Stimulated activated CD4-positive, alpha-beta T cell treated with anti-CD3 and anti-CD28 coated beads, Interleukin-12 subunit alpha, Interleukin-12 subunit beta, amount 100 ng/mL, for 24 hours (primary cell): Measurements from ENCODE around the gene GNB1L.

ENCODE experiments used
- DNase-seq, 2 experiments: peaks; one replicate each; pipeline ENCODE4 v3.0.0-alpha.2; 2020; ENCODE audit warnings: low read depth in 2 of 2

The GNB1L gene

DNA sequence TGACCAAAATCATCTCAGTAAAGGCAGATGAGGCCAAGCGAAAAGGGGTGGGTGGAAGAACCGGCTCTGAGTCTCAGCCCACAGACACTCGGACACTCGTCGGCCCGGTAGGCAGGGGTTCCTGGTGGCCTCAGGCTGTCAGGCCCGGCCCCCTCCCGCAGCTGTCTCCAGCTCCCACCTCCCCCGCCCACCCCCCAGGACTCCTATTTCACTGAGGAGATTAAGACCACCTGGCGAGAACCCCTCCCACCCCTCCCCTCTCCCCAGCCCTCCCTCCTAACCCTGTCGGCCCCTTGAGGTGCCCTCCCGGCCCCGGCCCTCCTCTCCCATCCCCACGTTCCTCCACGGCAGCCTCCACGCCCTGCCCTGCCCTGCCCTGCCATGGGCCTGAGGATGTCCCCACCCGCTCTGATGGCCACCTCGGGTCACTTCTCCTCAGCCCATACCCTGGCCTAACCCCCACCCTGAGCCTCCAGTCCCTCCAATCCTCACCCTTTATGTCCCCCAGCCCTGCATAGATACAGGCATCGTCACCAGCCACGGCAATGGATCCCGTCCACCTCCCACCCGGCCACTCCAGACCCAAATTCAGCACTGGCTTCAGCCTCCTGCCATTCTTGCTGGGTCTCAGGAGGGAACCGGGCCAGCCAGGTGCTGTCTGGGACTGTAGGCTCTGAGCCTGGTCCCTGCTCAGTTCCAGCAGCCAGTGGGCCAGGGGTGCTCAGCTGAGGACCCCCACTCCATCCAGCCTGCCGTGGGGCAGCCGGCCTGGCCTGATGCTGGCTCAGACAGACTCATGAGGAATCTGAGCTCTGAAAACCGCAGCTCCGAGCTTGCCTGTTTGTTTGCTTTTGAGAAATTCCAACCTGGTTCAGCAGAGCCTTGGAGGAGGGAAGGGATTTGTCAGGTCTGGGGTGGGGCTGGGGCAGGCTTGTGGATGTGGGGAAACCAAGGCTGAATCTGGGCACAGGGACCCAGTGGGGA, 103.9 kb downstream of the GNB1L start:
- DNase-seq = no peak

GRCh38 chr22:19749876-19750275, 104.8 kb downstream of the GNB1L start:
- no peak for DNase-seq

DNA sequence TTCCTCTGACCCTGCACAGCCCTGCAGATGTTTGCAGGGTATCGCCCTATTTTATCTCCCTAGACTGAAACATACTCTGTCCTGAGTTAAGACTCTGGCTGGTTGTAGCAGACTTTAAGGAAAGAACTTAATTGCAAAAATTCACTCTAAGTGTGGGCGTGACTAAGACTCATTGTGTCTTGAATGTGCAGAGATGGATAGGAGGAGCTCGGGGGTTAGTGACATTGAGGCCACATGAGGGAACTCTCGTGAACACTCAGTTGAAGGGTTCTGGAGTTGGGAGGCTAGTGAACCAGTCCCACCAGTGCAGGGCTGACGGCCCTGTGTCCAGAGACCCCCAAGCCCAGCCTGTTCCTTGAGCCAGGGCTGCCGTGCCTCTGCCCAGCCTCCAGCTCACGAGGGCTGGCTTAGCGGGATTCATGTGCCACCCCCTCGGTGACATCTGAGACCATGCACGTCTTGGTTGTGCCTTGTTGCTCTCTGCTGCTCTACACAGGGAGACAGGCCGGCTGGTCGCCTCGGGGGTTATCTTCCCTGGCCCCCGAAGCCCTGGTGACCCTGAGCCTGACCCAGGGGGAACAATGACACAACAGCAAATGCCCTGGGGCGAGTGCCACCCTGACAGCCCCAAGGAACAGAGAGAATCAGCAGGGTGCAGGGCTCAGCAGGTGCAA, 105.5 kb downstream of the GNB1L start:
- no peak for DNase-seq

- DNase-seq = no peak
Measured at GRCh38 chr22:19748139-19748538, 106.5 kb downstream of the GNB1L start.

DNA sequence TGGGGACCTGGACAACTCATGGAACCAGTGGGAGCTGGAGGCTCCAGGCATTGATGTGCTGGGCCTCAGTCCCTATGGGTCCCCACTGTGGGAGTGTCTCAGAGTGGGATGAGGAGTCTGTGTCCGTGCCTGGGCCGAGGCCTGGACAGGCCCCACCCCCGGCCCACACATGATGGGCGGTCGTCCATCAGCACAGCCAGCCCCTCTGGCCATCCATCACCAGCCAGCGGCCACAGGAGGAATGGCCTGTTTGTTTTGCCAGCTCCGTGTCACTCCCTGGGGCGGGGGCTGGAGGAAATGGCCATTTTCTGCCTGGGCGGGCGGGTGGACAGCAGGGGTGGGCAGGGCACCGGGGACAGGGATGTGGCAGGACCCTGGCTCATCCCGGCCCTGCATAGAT, 107.1 kb downstream of the GNB1L start:
- DNase-seq = no peak

GRCh38 chr22:19746726-19747125, 107.9 kb downstream of the GNB1L start:
- DNase-seq = no peak

- no peak for DNase-seq
Measured at GRCh38 chr22:19745155-19746101, 109.2 kb downstream of the GNB1L start.

GRCh38 chr22:19744350-19745006, 110.2 kb downstream of the GNB1L start:
- no peak for DNase-seq

- no peak for DNase-seq
Measured at GRCh38 chr22:19743651-19744050, 111.0 kb downstream of the GNB1L start.

- no peak for DNase-seq
Measured at GRCh38 chr22:19743081-19743480, 111.6 kb downstream of the GNB1L start.

DNA sequence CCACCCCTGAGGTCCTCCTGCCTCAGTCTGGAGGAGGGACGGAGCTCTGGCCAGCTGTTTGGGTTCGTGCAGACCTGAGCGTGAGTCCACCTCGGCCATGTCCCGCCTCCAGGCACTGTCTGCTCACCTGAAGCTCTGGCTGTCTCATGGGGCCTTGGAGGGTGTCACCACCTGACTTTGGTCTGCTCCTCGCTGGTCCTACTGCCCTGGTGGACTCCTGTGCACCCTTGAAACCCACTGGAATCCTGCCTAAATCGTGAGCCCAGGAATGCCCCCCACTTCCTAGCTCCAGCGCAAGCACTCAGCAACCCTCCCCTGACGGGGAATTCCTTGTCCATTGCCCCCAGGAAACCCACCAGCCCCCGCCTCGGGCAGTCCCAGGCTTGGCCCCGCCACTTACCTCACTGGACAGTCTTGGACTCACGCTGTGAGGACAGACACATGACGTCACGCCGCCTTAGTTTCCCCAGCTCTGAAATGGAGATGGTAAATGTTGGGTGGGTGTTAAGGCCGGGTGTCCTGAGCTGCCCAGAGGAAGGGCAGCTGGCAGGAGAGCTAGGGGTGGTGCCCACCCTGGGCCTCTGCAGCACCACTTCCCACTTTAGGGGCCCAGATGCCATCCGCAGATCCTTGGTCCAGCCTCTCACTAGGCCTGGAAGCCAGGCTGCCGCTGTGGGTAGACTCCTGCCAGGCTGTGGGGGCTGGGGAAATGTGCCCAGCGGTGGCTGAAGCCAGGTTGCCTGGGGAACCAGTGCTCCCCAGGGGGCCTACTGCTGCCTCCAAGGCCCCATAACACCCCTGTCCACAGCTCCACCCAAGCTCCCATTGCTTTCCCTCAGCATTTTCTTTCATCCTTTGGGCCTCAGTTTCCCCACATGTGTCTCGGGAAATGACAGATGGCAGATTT, 112.3 kb downstream of the GNB1L start:
- no peak for DNase-seq

DNA sequence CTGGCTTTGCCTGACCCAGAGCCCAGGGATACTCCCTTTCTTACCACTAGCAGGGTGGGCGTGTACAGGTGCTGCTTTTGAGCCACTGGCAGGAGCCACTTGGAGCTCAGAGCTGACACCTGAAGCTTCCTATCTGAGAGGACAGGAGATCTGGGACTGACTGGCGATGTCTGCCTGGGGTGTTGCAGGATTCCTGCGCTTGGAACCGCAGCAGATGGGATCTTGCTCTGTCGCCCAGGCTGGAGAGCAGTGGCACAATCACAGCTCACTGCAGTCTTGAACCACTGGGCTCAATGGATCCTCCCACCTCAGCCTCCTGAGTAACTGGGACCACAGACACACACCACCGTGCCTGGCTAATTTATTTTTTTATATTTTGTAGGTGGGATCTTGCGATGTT, 113.6 kb downstream of the GNB1L start:
- no peak for DNase-seq

DNA sequence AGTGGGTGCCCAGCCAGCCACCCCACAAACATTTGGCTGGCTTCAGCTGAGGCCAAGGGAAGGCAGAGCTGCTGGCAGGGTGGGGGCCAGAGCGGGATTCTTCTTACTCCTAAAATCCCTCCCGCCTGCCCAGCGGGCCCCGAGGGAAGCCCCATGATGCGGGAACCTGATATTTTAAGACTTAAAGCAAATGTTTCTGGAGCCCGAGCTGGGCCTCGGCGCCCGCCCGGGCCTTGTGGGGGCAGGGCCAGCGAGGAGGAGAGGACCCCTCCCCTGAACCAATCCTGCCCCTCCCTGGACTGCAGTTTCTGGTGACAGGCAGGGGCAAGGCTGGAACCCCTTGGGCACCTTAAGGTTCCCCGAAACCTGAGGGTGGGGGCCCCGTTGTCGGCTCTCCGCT, 114.1 kb downstream of the GNB1L start:
- DNase-seq = no peak

DNA sequence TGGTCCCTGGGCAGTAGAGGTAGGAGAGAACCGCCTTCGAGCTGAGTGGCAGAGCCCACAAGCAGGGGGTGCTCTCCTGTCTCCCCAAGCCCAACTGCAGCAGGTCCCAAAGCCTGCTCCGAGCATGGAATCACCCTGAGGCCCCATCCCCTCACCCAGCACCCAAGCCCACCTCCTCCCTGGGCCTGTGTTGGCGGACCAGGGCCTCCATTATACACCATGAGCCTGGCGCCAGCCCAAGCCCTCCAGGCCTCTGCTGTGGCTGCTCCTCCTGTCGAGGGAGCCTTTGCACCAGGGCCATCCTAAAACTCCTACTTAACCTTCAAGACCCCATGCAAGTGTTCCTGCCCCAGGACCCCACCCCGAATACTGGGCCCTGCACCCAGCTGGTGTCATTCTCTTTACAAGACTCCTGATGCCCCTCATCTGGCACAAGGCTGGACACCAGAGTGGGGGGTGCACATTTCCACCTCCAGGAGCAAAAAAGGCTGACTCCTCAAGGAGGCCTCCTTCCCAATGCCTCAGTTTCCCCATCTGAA, 114.7 kb downstream of the GNB1L start:
- DNase-seq = no peak

GRCh38 chr22:19739448-19739895, 115.2 kb downstream of the GNB1L start:
- no peak for DNase-seq

DNA sequence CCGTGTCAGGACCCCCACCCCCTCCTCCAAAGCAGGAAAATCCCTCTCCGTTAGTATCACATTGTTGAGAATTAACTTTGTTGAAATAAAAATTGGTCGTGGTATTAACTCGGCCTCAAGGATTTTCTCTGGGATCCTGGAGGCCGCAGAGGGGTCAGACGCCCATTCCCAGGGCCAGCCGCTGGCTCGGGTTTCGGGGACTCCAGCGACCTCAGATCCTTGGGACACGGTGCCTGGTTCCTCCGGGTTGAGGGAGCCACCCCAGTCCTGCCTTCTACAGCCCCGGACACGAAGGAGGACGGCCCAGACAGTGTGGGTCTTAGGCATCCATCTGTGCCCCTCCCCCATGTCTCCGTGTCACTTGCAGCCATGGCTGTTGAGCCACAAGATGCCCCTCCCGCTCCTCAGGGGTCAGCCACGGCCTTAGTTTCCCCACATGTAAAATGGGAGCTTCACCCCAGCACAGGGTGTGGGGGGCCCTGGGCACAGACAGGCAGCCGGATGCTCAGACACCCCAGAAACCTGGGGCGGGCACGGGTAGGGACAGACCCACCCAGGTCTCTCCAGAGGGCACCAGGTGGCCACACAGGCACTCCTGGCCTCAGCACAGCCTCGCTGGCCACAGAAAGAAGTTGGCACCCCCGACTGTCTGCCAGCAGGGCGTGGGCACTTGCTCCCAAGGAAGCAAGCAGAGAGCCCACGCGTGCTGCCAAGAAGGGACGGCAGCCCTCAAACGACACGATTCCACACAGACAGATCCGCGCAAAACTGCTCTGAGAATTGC, 115.8 kb downstream of the GNB1L start:
- no peak for DNase-seq

DNA sequence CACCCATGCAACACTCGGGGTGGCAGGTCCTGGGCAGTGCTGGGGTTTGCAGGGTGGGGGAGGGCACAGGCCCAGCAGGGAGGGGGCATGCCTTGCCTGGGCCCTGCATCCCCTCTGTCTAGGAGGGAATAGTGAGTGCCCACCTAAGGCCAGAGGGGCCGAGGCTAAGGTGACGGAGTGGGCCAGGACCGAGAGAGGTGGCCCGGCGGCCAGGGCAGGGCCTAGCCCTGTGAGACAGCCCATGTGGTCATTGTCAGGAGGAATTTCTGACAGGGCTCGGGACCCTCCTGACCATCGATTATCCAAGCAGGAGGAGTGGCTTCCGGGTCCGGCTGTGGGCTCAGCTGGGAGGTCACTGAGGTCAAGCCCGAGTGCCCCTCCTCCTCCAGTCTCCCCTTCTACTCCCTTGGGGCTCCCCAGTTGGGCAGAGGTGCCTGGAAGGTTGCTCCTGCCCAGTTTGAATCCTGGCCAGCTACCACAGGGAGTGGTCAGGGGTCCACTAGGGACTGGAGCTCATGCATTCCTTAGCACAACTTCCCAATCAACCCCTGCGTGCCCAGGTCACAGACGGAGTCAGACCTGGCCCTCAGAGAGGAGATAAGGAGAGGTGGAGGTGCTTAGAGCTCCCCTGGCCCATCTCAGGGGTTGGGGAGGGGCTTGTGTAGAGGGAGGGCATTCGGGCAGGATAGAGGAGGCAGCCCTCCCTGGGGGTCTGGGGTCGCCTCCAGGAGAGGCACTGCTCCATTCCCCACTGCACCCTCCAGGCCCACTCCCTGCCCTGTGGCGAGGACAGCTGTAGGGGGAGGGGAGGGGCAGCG, 116.6 kb downstream of the GNB1L start:
- DNase-seq = no peak
